ENCODE measurements around the gene PYHIN1. TPM values are rescaled to one million over a fixed set of nuclear protein-coding genes. Genes with fewer than 3 reads are reported as not detected.
"Not testable (repeated sequence)": the region's sequence is repeated elsewhere in the genome, so short reads cannot be mapped to it uniquely, and the experiment has no call there.

PYHIN1 gene
- total RNA-seq, 1 donor = not detected

DNA sequence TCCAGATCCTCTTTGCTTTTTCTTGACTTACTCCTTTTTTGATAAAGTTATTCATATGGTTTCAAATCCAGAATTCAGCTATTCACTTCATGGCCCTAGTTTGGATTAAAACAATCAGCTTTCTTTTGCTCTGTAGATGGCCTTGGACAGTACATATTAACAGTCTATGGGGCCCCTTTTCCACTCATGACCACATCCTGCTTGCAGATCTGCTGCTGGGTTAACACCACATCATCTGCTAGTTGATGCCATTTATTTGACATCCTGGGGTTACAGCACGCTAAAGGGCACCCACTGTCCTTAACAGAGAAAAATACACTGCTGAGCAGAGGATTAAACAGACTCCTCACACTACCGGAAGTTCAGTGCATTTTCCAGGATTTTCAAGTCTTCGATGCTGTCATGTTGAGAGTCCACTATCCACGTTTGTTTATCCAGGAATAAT, 77.4 kb downstream of the PYHIN1 start:
- DNase-seq (ENCODE audit: insufficient read length, low spot score, missing footprints) = no peak
- Histone ChIP-seq H3K9me3 (ENCODE audit: low read depth, low read length) (no peaks in the 10 kb centered on the region), H2AFZ (ENCODE audit: low read length) (peak overlapping the region; percentile 89), H3K27ac (ENCODE audit: low read depth, low read length) (peak overlapping the region; percentile 96), H3K4me1 (ENCODE audit: insufficient read depth, low read length) (peaks cover 35% of the 10 kb centered on the region), H4K20me1 (ENCODE audit: insufficient read depth, low read length) (no peaks in the 10 kb centered on the region), H3K36me3 (ENCODE audit: insufficient read depth, low read length) (peaks cover 4% of the 10 kb centered on the region), H3K79me2 (ENCODE audit: insufficient read depth, low read length) (peaks cover 38% of the 10 kb centered on the region), H3K4me3 (ENCODE audit: insufficient read depth, low read length) (no peak overlapping the region), H3K4me2 (ENCODE audit: insufficient read depth, low read length) (peak overlapping the region; percentile 81), H3K27me3 (ENCODE audit: insufficient read depth, low read length) (no peaks in the 10 kb centered on the region)
- TF ChIP-seq, protein P1, sequence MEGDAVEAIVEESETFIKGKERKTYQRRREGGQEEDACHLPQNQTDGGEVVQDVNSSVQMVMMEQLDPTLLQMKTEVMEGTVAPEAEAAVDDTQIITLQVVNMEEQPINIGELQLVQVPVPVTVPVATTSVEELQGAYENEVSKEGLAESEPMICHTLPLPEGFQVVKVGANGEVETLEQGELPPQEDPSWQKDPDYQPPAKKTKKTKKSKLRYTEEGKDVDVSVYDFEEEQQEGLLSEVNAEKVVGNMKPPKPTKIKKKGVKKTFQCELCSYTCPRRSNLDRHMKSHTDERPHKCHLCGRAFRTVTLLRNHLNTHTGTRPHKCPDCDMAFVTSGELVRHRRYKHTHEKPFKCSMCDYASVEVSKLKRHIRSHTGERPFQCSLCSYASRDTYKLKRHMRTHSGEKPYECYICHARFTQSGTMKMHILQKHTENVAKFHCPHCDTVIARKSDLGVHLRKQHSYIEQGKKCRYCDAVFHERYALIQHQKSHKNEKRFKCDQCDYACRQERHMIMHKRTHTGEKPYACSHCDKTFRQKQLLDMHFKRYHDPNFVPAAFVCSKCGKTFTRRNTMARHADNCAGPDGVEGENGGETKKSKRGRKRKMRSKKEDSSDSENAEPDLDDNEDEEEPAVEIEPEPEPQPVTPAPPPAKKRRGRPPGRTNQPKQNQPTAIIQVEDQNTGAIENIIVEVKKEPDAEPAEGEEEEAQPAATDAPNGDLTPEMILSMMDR (IDR thresholded peaks at IDR 0.05; ENCODE audit: extremely low read depth, low read depth, low read length) = no peak

DNA sequence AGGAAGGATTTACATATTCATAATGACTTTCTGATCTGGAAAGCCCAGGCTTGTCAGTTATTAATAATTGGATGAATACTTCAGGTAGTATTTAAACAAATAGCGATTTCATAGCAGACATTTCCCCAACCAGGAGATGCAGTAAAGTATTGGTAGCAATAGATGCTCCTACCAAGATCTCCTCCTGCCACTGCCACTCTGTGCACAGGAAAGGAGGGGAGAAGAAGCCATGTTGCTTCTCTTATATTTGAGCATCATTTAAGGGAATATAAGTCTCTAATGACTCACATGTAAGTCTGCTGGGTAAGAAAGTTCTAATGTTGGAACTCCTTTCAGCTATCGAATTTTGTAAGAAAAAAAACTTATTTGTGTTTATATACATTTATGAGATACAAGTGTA, 77.9 kb downstream of the PYHIN1 start:
- peaks cover 35% of the 10 kb centered on the region for H3K4me1 ChIP-seq (ENCODE audit: insufficient read depth, low read length)
- peak overlapping the region; percentile 81 for H3K4me2 ChIP-seq (ENCODE audit: insufficient read depth, low read length)
- H3K27ac ChIP-seq (ENCODE audit: low read depth, low read length) = peak overlapping the region; percentile 96
- H3K27me3 ChIP-seq (ENCODE audit: insufficient read depth, low read length) = no peaks in the 10 kb centered on the region
- H3K9me3 ChIP-seq (ENCODE audit: low read depth, low read length) = no peaks in the 10 kb centered on the region
- no peaks in the 10 kb centered on the region for H4K20me1 ChIP-seq (ENCODE audit: insufficient read depth, low read length)
- H3K79me2 ChIP-seq (ENCODE audit: insufficient read depth, low read length) = peaks cover 43% of the 10 kb centered on the region
- H2AFZ ChIP-seq (ENCODE audit: low read length) = peak overlapping the region; percentile 89
- peaks cover 4% of the 10 kb centered on the region for H3K36me3 ChIP-seq (ENCODE audit: insufficient read depth, low read length)
- H3K4me3 ChIP-seq (ENCODE audit: insufficient read depth, low read length) = peak overlapping the region; percentile 79
- TF ChIP-seq, protein P1 (IDR thresholded peaks at IDR 0.05; ENCODE audit: extremely low read depth, low read depth, low read length) = no peak
- DNase-seq (ENCODE audit: insufficient read length, low spot score, missing footprints) = no peak

DNA sequence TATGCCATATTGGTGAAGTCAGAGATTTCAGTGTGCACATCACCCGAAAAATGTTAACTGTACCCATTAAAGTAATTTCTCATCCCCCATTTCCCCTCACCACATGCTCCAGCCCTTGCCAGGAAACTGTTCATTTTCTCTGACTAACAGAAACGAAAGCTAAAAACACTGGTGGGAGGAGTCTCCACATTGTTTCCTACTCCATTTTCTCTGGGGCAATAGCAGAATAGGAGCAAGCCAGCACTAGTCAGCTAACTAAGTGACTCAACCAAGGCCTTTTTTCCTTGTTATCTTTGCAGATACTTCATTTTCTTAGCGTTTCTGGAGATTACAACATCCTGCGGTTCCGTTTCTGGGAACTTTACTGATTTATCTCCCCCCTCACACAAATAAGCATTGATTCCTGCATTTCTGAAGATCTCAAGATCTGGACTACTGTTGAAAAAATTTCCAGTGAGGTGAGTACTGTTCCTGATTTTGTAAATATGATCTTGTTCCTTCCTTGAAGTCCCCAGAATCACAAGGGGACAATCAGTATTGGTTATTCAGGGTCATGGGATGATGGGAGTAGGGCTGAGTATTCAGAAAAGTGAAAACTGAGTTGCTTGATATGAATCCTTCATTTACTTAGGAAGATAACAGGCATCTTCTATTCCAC, 78.5 kb downstream of the PYHIN1 start, which contains the start of gene IFI16:
Gene IFI16, plus strand, starts transcription at position 204 of the 658 bp plus-strand sequence. CDS start 4,774 bp downstream, outside the sequence.
- no peaks in the 10 kb centered on the region for H4K20me1 ChIP-seq (ENCODE audit: insufficient read depth, low read length)
- DNase-seq (ENCODE audit: insufficient read length, low spot score, missing footprints) = peak; percentile 85
- H3K4me1 ChIP-seq (ENCODE audit: insufficient read depth, low read length) = peaks cover 35% of the 10 kb centered on the region
- peak within 1 kb of the TSS; percentile 96 for H3K27ac ChIP-seq (ENCODE audit: low read depth, low read length)
- H3K27me3 ChIP-seq (ENCODE audit: insufficient read depth, low read length) = no peaks in the 10 kb centered on the region
- peak within 1 kb of the TSS; percentile 79 for H3K4me3 ChIP-seq (ENCODE audit: insufficient read depth, low read length)
- no peaks in the 10 kb centered on the region for H3K9me3 ChIP-seq (ENCODE audit: low read depth, low read length)
- H3K79me2 ChIP-seq (ENCODE audit: insufficient read depth, low read length) = peaks cover 49% of the 10 kb centered on the region
- H3K36me3 ChIP-seq (ENCODE audit: insufficient read depth, low read length) = peaks cover 7% of the 10 kb centered on the region
- peak within 1 kb of the TSS; percentile 81 for H3K4me2 ChIP-seq (ENCODE audit: insufficient read depth, low read length)
- H2AFZ ChIP-seq (ENCODE audit: low read length) = peak within 1 kb of the TSS; percentile 89
- TF ChIP-seq, protein P1 (IDR thresholded peaks at IDR 0.05; ENCODE audit: extremely low read depth, low read depth, low read length) = no peak

DNA sequence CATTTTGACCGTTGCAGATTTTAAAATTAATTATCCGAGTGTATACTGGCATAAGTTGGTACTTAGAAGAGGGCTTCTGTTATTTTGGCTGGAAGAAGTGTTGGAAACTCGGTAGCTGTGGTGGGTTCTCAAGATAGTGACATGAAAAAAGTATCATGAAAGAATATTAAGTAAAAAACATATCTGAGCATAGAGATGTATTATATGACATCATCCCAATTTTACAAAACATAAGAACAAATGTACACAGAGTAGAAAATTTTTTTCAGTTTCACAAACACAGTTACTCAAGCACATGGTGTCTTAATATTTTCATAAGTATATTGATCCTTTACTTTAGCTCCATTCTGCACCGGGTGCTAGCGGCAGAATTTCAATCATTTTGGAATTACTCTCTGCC, 79.0 kb downstream of the PYHIN1 start:
- Histone ChIP-seq H3K4me1 (ENCODE audit: insufficient read depth, low read length) (peaks cover 34% of the 10 kb centered on the region), H3K36me3 (ENCODE audit: insufficient read depth, low read length) (peaks cover 13% of the 10 kb centered on the region), H3K27ac (ENCODE audit: low read depth, low read length) (peak overlapping the region; percentile 96), H3K27me3 (ENCODE audit: insufficient read depth, low read length) (no peaks in the 10 kb centered on the region), H3K4me3 (ENCODE audit: insufficient read depth, low read length) (peak overlapping the region; percentile 79), H3K79me2 (ENCODE audit: insufficient read depth, low read length) (peaks cover 51% of the 10 kb centered on the region), H2AFZ (ENCODE audit: low read length) (no peak overlapping the region), H3K4me2 (ENCODE audit: insufficient read depth, low read length) (peak overlapping the region; percentile 81), H3K9me3 (ENCODE audit: low read depth, low read length) (no peaks in the 10 kb centered on the region), H4K20me1 (ENCODE audit: insufficient read depth, low read length) (no peaks in the 10 kb centered on the region)
- DNase-seq (ENCODE audit: insufficient read length, low spot score, missing footprints) = no peak
- TF ChIP-seq, protein P1 (IDR thresholded peaks at IDR 0.05; ENCODE audit: extremely low read depth, low read depth, low read length) = no peak

DNA sequence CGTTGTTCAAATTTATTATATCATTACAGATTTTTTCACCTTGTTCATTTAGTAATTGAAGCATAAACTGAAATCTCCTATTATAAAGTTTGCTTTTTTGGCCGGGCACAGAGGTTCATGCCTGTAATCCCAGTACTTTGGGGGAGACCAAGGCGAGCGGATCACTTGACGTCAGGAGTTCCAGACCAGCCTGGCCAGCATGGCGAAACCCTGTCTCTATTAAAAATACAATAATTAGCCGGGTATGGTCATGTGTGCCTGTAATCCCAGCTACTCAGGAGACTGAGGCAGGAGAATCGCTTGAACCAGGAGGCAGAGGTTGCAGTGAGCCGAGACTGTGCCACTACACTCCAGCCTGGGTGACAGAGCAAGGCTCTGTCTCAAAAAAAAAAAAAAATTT, 79.6 kb downstream of the PYHIN1 start:
- H2AFZ ChIP-seq (ENCODE audit: low read length); H3K9me3 ChIP-seq (ENCODE audit: low read depth, low read length); H4K20me1 ChIP-seq (ENCODE audit: insufficient read depth, low read length); H3K27me3 ChIP-seq (ENCODE audit: insufficient read depth, low read length); DNase-seq (ENCODE audit: insufficient read length, low spot score, missing footprints): not testable (repeated sequence)
- Histone ChIP-seq H3K27ac (ENCODE audit: low read depth, low read length) (peak overlapping the region; percentile 96), H3K4me1 (ENCODE audit: insufficient read depth, low read length) (peaks cover 35% of the 10 kb centered on the region), H3K4me2 (ENCODE audit: insufficient read depth, low read length) (peak overlapping the region; percentile 81), H3K79me2 (ENCODE audit: insufficient read depth, low read length) (peaks cover 57% of the 10 kb centered on the region), H3K4me3 (ENCODE audit: insufficient read depth, low read length) (peak overlapping the region; percentile 79), H3K36me3 (ENCODE audit: insufficient read depth, low read length) (peaks cover 19% of the 10 kb centered on the region)

Data from osteoblast (primary cell).